OCI-M2 (cell line): ENCODE data around the gene KAZN.
"Not testable (repeated sequence)": the region's sequence is repeated elsewhere in the genome, so short reads cannot be mapped to it uniquely, and the experiment has no call there.

Experiments used
- DNase-seq: peaks from one replicate; lab custom pipeline; 2025; ENCODE audit not compliant: unreplicated experiment; lab: John Stamatoyannopoulos, UW

Gene KAZN

DNA sequence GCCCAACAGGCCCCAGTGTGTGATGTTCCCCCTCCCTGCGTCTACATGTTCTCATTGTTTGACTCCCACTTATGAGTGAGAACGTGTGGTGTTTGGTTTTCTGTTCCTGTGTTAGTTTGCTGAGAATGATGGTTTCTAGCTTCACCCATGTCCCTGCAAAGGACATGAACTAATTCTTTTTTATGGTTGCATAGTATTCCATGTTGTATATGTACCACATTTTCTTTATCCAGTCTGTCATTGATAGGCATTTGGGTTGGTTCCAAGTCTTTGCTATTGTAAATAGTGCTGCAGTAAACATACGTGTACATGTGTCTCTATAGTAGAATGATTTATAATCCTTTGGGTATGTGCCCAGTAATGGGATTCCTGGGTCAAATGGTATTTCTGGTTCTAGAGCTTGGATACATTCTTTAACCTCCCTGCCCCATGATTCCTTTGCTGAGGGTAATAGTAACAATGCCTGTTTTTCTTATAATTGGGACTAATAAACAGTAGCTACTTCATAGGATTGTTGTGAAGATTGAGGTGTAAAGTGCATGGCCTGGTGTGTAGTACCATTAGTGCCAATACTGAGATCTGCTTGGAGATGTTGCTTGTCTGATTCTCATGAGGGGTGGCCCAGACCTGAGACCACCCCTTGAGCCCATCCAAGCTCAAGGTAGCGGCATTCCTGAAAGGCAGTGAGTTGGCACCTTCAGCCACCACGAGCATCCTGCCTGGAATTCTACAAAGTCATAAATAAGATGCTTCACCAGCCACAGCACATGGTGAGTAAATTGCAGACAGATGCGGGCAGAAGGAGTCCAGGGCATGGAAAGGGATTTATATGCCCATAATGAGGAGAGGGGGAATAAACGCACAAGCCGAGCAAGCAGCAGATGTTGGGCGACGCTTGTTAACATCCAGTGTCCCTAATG is 365.6 kb downstream of the KAZN start:
- DNase-seq: not testable (repeated sequence)

- DNase-seq: no peak
These were observed 366.2 kb downstream of the KAZN start for GRCh38 chr1:14964711-14965055.

GRCh38 chr1:14968251-14968851 is 369.9 kb downstream of the KAZN start:
- no peak for DNase-seq

DNA sequence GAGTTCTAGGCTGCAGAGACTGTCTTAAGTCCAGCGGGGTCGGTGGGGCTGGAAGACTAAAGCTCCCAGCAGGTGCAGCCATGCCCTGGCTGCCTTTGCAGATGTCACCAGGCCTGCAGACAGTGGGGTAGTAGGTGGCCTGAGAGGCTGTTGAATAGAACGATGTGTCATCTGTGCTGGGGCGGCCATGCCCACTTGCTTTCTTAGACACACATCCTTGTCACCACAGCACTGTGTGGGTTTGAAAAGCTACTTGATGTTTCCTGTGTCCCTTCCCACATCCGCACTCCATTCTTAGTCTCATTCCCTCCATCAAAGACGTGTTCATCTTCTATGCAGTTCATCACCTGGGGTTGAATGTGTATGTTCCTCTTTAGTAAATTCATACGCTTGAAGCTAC is 370.5 kb downstream of the KAZN start:
- no peak for DNase-seq

- no peak for DNase-seq
These were observed 371.8 kb downstream of the KAZN start for GRCh38 chr1:14970115-14970798.

DNA sequence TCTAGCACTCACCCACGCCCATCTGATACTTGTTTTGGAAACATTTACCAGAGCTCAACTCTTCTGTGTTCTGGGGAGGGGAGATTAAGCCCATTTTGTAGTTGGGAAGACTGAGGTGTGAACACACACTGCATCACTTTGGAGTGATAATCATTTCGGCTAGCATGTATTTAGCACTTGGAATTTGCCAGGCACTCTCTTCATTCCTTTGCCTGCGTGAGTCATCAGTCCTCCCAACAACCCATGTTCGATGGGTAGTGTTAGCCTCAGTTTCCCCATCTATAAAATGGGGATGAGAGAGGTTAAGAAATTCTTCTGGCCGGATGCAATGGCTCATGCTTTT is 372.3 kb downstream of the KAZN start:
- DNase-seq: no peak

- DNase-seq: no peak
These were observed 372.7 kb downstream of the KAZN start for GRCh38 chr1:14971221-14971620.

DNA sequence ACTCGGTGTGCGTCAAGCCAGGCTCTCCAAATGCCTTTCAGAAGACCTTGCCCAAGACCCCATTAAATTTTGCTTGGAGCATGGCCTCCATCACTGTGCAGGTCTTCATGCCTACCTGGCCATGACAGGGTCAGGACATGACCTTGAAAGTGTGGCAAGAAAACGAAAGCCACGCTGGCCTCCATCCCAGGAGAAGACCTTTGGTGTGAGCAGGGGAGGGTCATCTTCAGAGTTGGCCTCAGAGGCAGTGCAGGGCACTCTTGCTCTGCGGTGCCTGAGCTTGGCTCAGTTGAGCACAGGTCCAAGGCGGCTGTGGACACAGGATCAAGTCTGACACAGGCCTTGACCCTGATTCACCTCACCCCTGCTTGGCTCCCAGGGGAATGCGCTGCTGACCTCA is 373.6 kb downstream of the KAZN start:
- DNase-seq: no peak

DNA sequence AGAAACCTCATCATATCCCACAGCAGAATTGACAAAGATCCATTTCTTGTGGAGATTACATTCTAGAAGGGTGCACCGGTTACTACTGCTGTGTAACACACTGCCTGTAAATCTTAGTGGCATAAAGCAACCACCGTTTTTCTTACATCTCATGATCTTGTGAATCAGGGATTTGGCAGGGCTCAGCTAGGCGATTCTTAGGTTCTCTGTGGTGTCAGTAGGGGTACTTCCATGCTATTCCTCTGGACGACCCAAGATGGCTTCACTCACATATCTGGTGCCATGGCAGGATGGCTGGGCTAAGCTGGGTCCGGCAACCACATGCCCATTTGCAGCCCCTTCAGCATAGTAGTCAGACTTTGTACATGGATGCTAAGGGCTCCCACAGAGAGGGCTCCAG is 375.3 kb downstream of the KAZN start:
- no peak for DNase-seq

DNA sequence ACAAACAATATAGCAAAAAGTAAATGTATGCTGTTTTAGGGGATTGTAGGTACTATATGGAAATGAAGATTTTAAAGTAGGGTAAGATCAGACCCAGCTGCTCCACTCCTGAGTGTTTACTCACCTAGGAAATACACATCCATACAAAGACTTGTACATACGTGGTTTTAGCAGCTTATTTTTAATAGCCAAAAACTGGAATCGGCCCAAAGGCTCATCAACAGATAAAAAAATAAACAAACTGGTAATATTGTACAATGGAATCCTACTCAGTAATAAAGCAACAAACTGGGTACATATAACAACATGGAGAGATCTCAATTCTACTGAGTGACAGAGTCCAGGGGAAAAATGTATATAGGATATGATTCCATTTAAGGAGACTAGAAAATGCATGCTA is 375.9 kb downstream of the KAZN start:
- no peak for DNase-seq

- no peak for DNase-seq
These were observed 376.6 kb downstream of the KAZN start for GRCh38 chr1:14975119-14975518.

- DNase-seq: no peak
These were observed 377.8 kb downstream of the KAZN start for GRCh38 chr1:14976256-14976655.

DNA sequence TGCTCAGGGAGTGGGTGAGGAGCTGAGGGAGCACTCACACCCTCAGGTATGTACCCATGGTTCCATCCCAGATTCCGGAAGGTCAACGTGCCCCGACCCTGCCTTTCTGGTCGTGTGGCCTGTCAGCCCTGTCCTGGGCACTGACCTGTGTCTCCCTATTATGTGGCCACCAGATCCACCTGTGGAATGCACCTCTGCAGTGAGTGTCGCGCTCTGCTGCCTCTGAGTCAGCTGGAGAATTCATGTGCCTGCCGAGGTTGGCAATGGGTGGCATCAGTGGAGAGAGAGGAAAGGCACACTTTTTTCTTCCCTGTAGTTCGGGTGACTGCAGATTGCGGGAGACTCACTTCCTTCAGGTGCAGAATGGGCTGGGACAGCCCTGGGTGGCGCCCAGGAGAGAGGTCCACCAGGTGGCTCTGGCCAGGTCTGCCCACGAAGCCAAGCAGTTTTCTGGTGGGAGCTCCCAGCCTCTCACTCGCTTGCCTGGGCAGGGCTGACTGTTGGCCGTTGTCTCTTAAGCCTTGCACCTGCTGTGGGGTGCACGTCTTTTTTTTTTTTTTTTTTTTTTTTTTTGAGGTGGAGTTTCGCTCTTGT is 378.9 kb downstream of the KAZN start:
- no peak for DNase-seq

GRCh38 chr1:14980621-14981218 is 382.2 kb downstream of the KAZN start:
- no peak for DNase-seq

DNA sequence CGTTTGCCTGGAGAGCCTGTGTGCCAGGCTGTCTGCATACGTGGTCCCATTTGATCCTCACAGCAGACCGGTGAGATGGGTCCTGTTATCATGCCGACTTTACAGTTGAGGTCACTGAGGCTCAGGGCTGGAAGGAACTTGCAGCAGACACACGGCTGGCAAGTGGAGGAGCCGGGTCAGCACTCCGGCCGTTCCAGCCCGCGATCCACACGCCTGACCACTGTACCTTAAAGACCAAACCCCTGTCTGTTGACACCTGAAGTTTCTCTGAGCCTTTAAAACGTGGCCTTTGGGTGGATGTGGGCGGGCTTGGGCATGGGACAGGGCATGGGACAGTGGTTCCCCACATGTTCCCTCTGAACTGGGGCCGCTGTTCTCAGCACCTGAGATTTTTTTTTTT is 383.5 kb downstream of the KAZN start:
- DNase-seq: no peak

GRCh38 chr1:14983277-14983676 is 384.8 kb downstream of the KAZN start:
- no peak for DNase-seq

- DNase-seq: no peak
These were observed 387.7 kb downstream of the KAZN start for GRCh38 chr1:14986168-14986567.

- no peak for DNase-seq
These were observed 389.5 kb downstream of the KAZN start for GRCh38 chr1:14987829-14988603.

- no peak for DNase-seq
These were observed 390.2 kb downstream of the KAZN start for GRCh38 chr1:14988636-14989035.

- no peak for DNase-seq
These were observed 391.6 kb downstream of the KAZN start for GRCh38 chr1:14989931-14990728.
